T-helper 2 cell treated with Interferon-gamma antibody and Interleukin-4, amounts not matched to agents 100 ng/mL and 5 ng/mL, for 36 hours (primary cell): ENCODE results near the gene VGLL4. TPM values are rescaled to one million over a fixed set of nuclear protein-coding genes. Genes with fewer than 3 reads are reported as not detected.
"Not testable (repeated sequence)": the region's sequence is repeated elsewhere in the genome, so short reads cannot be mapped to it uniquely, and the experiment has no call there.

ENCODE experiments used
- intact Hi-C: fragments of 100-400 bp; cut with micrococcal nuclease; formaldehyde crosslinking; loops from one replicate; pipeline ENCODE4 v1.15.1; 2023
- total RNA-seq: library from RNA; stranded (reverse); gene quantifications from 2 replicates; pipeline ENCODE4 v1.2.3, GENCODE V29; 2022

The VGLL4 gene, protein sequence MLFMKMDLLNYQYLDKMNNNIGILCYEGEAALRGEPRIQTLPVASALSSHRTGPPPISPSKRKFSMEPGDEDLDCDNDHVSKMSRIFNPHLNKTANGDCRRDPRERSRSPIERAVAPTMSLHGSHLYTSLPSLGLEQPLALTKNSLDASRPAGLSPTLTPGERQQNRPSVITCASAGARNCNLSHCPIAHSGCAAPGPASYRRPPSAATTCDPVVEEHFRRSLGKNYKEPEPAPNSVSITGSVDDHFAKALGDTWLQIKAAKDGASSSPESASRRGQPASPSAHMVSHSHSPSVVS
- 46.7 and 48.4 TPM in 2 replicates for total RNA-seq

DNA sequence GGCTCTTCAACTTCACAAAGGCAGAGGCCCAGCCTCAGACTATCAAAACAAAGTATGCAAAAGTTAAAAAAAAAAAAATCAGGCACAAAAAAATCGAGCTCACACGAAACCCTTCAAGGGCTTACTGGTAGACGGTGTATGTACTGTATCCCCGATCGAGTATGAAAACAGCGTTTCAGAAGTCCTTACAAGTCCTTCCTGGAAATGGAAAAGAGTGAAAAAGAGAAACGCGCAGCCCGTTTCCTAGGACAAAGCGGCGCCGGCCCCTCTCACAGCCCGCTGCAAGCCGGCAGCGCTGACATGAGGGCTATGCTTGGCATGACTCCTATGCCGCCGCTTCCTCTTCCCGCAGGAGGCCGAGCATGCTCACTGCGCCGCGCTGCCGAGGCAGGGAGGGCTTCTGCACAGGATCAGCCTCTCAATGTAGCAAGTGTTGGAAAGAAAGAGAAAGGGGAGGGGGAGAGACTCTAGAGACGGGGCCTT, at the start of gene VGLL4:
Gene VGLL4 (minus strand): TSS at position 311 of the 483 bp plus-strand sequence. CDS start 397 bp downstream, outside the sequence.
- intact Hi-C loops = loop anchor here (5.0 kb wide), 6 partner anchors 61 to 351 kb away; partner anchors contain the start of gene TAMM41

DNA sequence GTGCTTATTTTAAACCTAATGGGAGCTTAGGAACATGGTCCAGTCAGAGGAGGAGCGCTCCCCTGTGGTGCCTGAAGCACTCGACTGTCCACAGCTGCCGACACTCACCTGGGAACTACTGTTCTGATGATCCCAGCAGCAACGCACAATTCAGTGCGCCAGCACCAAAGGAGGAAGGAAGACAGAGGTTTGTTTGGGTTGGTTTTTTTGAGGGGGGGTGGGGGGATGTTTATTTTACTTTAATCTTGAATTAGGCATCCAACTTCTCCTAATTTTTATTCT, 48.8 kb upstream of the VGLL4 start:
- intact Hi-C loops = no loop called here

DNA sequence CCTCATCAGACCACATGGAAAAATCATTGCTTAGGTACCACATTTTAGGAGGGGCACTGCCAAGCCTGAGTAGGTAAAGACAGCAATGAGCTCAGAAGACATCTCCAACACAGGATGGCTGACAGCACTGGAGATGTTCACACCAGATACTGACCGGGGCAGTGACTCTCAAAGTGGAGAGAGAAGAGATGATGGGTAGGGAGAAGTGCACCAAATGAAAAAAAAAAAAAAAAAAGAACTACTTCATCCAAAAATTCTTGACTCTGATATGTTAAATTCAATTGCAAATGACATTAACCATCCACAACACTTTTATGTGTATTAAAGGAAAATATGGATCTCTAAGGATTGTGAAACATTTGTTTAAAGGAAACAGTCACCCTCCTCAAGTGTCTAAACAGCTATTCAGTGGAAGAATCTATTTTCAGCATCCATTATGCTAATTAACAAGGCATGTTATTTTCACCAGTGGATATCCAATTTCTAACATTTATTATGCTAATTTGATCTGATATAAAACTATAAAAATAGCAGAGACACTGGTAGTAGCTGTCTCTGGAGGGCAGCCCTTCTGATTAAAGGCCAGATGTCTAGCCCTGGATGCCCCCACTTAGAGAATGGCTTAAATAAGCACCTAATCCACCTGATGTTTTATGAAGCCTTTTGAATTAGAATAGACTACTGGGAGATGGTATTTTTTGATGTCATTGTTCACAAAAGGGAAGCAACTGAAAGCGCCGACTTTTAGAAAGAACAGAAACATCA, 48.2 kb upstream of the VGLL4 start:
- intact Hi-C loops = no loop called here

DNA sequence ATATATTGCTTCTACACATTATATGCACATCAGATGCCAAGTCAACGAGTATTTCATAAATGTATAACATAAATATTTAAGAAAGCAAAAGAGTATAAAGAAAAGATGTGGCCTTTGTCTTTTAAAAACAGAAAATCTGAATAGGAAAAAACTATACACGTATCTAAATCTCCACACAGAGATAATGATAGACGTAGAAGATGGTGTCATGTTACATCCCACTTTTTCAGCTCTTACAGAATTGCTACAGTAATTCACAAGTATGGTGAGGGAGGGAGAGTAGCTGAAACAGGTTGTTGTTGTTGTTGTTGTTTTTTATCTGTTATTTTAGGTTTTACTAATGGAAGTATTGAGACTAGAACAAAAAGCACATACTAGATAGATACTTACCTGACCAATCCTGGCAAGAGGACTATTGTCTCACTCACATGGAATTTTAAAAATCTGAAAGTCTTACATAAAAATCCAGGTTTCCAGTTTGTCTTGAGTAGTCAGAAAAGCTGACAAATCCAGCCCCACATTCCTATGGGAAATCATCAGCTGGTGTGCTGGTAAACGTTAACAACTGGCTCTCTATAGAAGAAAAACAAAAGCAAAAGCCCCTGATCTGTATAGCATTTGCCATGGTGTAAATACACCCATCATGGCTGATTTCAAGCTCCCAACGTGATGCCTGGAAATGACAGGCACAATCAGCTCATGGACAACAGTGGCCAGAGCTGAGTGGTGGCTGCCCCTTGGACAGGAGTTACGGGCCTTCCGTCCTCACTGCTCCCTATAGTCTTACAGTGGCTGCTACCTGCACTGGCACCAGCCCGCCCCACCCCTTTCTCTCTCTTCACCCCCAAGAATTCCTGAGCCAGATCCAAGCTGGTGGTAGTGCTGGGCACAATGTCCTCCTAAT, 47.4 kb upstream of the VGLL4 start:
- intact Hi-C loops = no loop called here

DNA sequence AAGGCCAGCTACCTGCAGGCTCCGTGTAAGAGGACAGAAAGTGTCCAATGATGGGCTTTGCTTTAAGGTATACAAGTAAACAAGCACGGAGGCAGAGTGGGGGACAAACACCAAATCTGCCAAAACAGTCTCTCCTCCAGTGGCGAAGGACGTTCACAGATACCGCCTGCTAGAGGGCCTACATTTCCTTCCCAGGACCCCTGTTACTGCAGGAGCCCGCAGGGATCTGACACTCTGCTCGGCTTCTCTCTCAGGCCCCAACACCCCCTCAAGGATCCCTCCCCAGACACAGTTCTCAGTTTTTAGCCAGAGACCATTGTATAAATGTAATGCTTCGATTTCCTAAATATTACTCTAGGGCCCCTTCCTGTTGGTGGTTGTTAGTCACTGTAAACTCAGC, 46.0 kb upstream of the VGLL4 start:
- intact Hi-C loops = no loop called here

DNA sequence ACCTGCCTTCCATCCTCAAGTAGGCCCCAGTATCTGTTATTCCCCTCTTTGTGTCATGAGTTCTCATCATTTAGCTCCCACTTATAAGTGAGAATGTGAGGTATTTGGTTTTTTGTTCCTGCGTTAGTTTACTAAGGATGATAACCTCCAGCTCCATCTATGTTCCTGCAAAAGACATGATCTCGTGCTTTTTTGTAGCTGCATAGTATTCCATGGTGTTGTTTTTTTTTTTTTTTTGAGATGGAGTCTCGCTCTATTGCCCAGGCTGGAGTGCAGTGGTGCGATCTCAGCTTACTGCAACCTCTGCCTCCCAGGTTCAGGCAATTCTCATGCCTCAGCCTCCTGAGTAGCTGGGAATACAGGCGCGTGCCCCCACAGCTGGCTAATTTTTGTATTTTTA, 41.3 kb upstream of the VGLL4 start:
- intact Hi-C loops = not testable (repeated sequence)

DNA sequence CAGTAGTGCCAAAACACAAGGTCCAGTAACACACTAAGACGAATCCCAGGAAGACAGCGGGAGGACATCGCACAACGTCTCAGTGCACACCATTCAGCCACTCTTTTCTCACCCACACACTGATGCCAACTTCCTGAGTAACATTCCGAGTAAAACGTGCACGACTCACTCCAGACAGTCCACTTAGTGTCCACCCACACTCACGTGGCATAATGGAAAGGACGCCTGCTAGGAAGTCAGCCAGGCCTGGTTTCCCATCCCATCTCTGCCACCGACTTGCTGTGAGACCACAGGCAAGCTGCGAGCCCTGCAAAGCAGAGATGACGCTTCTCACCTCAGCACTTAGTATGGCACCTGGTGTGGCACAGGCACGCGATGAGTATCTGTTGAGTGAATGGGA, 36.8 kb upstream of the VGLL4 start:
- intact Hi-C loops = no loop called here

DNA sequence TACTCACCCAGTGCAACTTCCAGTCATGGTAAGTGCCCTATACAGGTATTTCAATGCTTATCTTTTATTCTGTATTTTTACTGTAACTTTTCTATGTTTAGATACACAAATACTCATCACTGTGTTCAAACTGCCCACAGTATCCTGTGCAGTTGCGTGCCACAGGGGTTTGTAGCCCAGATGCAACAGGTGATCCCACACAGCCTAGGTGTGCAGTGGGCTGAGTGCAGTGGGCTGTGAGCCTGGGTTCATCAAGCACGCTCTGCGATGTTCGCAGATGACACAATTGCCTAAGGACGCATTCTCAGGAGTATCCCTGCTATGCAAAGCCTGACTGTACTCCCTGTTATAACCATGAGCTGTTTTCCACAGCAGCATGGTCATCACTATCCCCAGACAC, 36.2 kb upstream of the VGLL4 start:
- intact Hi-C loops = no loop called here

DNA sequence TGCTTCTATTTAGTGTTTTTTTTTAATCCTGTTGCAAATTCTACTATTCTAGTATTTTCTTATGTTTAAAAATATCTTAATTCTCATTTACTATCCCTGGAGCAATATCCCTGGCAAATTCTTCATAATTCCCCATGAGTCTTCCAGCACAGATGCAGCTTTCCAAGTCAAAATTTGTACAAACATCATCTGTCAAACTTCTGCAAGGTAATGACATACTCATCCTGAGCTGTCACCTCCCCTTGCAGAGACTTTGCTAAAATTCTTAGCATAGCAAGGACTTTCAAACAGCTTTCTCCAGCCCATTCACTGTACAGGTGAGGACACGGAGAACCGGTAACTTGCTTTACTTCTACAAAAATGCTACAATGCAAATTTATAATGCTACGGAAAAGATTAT, 28.6 kb upstream of the VGLL4 start:
- intact Hi-C loops = no loop called here

DNA sequence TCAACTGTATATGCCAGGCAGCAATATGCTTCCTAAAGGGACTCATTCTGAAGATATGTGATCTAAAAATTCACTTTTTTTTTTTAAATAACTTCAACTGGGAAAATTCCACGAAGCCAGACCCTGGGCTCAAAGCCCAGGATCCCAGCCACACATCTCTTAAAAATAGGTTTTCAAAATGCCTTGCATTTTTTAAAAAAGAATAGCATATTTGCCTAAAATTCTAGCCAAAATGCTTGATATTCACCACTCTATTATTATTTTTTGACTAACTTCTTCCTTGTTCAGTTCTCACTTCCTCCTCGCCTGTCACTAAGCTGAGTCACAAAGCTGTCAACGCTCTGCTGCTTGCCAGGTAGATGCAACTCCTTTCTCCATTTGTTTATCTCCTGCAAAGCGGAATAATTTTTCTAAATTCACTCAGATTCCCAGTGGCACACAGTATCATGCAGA, 28.0 kb upstream of the VGLL4 start:
- intact Hi-C loops = no loop called here

DNA sequence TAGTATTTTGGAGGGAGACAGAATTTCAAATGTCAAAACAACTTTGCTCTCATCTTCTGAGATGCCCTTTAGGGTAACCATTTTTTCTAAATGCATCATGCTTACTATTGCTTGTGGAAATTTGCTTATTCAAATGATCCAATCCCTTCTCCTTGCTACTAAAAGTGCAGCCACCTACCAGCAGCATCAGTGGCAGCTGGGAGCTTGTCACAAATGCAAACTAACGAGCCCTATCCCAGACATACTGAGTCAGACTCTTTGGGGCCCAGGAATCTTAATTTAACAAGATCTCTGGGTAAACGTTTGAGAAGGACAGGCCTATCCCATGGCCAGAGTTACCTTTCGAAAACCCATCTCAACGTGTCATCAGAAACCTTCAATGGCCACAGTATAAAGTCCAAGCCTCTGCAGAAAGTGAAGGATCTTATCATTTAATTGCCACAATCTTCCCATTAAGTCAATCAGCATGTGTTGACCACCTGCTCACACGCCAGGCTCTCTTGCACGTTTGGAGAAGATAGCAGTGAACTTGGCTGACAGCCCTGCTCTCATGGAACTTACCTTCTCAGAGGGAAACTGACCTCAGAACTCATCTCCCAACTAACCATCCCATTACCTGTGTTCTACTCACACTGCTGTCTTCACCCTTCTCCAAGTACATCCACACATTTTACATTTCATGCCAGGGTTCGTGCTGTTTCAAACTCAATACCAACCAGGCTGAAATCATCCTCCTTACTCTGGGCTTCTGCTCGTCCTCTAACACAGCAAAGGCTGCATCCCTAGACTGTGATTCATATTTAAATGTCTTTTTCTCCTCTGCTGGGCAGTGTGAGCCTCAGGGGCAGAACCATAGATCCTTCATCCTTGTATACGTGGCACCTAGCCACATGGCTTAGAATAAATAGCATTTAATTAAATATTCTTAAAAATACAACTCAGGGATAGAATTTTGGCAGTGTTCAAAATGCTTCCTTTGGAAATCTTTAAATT, 24.8 kb upstream of the VGLL4 start:
- intact Hi-C loops = no loop called here

DNA sequence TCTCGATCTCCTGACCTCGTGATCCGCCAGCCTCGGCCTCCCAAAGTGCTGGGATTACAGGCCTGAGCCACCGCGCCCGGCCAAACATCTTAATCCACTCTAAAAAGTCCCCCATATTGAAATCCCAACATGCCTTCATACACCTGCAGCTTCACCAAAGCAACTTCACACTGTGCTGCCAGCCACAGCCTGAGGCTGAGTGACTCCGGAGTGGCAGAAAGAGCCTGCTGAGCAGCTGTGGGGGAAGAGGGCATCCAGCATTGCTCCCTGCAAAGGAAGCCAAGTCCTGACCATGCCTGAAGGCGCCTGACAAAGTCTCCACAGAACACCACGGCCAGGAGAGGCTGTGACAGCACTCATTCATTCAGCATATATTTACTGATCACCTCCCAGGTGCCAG, 21.6 kb upstream of the VGLL4 start:
- intact Hi-C loops = no loop called here

DNA sequence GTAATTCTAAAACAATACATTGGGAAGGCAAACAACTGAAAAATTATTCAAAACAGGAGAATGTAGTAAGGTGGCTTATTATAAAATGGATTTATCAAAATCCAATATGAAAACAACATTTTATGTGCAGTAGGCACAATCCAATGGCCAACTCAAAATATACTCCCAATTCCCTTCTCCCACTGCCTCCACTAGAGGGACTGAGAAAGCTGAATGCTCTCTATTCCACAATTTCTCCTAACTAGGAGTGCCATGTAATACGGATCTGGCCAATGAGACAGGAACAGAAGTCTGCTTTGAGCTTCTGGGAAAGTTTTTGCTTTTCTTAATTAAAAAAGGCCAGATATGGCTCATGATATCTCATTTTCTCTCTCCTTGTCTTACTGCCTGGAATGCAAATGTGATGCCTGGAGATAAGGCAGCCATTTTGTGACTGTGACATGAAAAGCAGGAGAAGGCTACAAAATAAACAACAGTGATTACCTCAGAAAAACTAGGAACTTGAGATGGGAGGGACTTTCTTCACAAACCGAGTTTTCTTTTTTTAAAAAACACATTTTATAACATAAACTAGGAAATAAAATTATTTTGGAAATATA, 18.8 kb upstream of the VGLL4 start:
- intact Hi-C loops = no loop called here

DNA sequence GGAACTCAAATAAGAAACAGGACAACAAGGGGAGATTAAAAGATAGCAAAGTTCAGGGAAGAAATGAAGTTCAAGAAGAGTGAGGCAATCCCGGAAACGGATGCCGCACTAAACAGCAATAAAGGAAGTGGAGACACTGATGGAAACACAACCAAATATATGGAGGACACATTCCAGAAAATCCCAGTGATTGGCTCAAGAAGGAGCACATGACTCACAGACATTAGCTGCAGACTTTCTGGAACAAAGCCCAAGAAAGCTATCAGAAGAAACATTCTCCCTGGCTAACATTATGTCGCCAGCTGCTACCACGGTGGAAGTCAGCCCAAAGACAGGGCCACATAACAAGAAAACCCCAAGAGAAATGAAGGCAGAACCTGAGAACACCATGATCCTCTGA, 18.1 kb upstream of the VGLL4 start:
- intact Hi-C loops = no loop called here

DNA sequence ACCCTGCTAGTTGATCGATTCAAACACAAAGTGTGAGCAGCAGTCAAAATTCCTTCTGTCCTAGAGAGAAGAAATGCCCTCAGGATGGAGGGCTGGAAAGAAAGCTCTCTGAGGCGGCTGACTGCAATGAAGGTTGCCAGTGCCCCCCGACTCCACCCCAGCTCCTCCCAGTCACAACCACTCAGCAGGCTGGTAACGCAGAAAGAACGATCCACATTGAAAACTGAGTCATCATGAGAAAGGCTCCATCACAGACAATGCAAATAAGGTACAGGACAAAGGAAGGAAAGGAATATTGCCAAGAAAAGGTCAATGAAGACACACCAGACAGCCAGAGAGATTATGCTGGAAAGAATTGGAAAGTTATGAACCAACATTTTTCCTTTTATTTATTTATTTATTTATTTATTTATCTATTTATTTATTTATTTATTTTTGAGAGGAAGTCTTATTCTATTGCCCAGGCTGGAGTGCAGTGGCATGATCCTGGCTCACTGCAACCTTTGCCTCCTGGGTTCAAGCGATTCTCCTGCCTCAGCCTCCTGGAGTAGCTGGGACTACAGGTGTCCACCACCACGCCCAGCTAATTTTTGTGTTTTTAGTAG, 17.4 kb upstream of the VGLL4 start:
- intact Hi-C loops = no loop called here

DNA sequence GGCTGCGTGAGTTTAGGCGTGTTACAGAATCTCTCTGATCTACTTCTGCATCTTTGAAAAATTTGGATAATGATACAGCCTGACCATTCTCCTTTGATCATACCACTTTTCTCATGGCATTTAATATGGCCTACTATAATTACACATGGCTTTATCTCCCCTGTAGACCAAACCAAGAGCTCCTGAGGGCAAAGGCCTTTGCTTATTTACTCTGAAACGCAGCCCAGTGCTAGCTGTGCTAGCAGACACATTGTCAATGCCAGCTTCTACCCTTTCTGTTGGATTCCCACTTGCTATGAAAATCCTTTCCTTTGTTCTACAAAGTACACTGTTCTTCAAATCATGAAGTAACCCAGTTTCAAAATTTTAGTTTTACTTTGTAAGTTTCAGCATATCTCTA, 16.5 kb upstream of the VGLL4 start:
- intact Hi-C loops = no loop called here

DNA sequence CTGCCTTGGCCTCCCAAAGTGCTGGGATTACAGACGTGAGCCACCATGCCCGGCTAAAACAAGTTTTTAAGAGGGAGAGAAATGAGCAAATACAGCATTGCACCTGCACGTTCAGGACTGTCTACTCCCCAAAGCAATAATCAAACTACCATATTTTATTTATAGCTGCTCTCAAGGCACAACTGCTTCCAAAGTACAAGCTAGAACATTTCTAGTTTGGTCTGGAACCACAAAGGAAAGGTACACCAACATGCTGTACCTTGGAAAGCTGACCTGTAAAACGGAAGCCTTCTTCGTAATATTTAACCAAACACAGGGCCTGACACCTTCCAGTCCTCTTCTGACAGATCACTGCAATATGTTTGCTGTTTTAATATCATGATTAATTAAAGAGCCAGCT, 14.5 kb upstream of the VGLL4 start:
- intact Hi-C loops = no loop called here

DNA sequence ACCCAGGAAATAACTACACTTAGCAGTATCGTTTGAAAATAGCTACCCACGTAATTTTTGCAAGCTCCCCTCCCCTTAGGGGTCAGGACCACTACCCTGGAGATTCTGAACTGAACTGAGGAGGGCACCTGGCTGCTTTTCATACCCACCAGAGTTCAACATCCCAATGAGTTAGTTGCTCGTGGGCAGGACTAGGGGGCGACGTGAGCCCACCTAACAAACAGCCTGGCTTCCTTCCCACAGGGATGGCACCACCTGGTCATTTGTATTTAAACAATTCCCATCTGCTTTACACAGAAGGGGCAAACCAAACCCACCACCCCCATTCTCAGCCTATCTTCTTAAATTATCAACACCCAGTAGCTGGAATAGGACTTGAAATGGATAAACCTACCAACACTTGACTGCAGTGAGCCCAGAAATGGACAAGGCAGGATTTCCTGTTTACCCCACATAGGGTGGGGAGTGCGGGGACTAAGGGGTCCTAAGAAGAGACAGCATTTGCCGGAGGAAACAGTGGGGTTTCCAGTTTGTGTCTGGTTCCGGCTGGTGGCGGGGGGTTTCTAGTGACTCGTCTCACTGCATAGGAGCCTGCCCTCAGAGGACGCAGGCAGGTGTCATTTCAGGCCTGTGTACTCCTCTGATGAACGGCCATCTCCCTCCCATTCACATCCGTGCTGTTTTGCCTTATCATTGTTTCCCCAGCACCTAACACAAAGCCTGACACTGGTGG, 11.6 kb upstream of the VGLL4 start:
- intact Hi-C loops = no loop called here

DNA sequence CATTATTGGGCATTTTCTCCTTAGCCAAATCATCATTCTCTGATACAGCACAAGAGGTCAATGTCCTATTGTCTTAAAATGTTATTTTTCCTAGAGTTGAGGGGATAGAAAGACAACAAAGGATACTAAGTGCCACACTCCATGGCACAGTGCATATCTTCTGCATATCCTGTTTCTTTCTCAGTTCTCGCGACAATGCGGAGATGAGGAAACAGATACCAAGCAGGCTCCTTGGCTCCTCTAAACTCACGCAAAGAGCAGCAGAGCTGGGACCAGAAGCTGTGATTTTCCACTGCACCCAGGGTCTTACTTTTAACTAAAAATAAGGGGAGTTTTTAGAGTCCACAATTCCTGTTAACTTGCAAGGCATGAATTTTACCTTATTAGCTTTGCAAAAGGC, 10.5 kb upstream of the VGLL4 start:
- intact Hi-C loops = loop anchor here (5.0 kb wide), 1 partner anchor 592 kb away; no protein-coding TSS in a partner anchor
